Mucosa of descending colon (tissue), 3 donors: ENCODE measurements around the gene TMEM243. TPM values are rescaled to one million over a fixed set of nuclear protein-coding genes. Genes with fewer than 3 reads are reported as not detected.

Source experiments
- ATAC-seq: fragments of 200-7000 bp; cut with Tn5 transposase; one replicate; pipeline ENCODE4 v1.9.1; 2020; ENCODE audit warnings: mild to moderate bottlenecking, moderate library complexity
- DNase-seq, 3 donors: peaks; one replicate each; pipeline ENCODE4 v3.0.0-alpha.2; 2020
- H3K36me3 ChIP-seq: fragments of 200-600 bp; one replicate; pipeline ENCODE4 v1.8.0; 2021; ENCODE audit warnings: low read depth, mild to moderate bottlenecking
- H3K4me1 ChIP-seq: fragments of 200-600 bp; one replicate; pipeline ENCODE4 v1.8.0; 2021; ENCODE audit warnings: low read depth, mild to moderate bottlenecking
- H3K4me3 ChIP-seq: fragments of 200-600 bp; one replicate; pipeline ENCODE4 v1.8.0; 2021; ENCODE audit warnings: mild to moderate bottlenecking
- H3K9me3 ChIP-seq: fragments of 200-600 bp; one replicate; pipeline ENCODE4 v1.8.0; 2021; ENCODE audit warnings: mild to moderate bottlenecking
- intact Hi-C, 2 donors: fragments of 100-400 bp; cut with DNase I in 1 of 2; cut with micrococcal nuclease in 1 of 2; formaldehyde crosslinking; loops; one replicate each; pipeline versions ENCODE4 v1.11.0 to v1.11.1; 2022; cut with DNase I, micrococcal nuclease
- total RNA-seq, 3 donors: library from RNA; stranded (reverse); fragmentation: NEBNext Ultra II Directional in 2 of 3; extraction: Animal tissue kit (Norgen Biotek cat#: 25700) in 2 of 3; gene quantifications; one replicate each; pipeline versions ENCODE4 v1.2.1 to v1.2.4, GENCODE V29; 2021 to 2023
- TF ChIP-seq, protein P1 (sequence below): fragments of 200-600 bp; IDR thresholded peaks from one replicate; pipeline ENCODE4 v1.8.0; 2022; ENCODE audit warnings: antibody characterized with exemption, mild to moderate bottlenecking
- donor health status: DM: no; HTN: no; CAD: no; lungs with moderate emphysema.
- donor health status: DM: no; HTN: no; CAD: no.
- donor health status: DM: no; HTN: yes; CAD: no.

The TMEM243 gene
- total RNA-seq, 3 donors from 2014 or later, result 13.8 to 17.5 (median 17.1) TPM

DNA sequence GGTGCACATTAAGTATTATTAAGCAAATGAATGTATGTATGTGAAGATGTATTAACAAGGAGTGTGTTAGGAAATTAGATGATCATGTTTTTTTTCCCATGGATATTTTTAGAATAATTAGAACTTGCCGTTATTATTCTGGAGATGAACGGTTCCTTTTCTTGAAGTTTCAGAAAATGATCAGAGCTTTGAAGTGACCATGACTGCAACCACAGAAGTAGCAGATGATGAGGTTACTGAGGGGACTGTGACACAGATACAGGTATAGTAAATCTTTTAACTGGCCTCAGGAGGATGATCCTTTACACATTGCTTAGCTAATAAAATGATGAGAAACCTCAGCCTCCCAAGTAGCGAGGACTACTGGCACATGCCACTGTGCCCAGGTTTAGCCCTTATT, 48.7 kb downstream of the TMEM243 start:
- H3K36me3 ChIP-seq, result peaks cover 14% of the 10 kb centered on the region
- TF ChIP-seq, protein P1, sequence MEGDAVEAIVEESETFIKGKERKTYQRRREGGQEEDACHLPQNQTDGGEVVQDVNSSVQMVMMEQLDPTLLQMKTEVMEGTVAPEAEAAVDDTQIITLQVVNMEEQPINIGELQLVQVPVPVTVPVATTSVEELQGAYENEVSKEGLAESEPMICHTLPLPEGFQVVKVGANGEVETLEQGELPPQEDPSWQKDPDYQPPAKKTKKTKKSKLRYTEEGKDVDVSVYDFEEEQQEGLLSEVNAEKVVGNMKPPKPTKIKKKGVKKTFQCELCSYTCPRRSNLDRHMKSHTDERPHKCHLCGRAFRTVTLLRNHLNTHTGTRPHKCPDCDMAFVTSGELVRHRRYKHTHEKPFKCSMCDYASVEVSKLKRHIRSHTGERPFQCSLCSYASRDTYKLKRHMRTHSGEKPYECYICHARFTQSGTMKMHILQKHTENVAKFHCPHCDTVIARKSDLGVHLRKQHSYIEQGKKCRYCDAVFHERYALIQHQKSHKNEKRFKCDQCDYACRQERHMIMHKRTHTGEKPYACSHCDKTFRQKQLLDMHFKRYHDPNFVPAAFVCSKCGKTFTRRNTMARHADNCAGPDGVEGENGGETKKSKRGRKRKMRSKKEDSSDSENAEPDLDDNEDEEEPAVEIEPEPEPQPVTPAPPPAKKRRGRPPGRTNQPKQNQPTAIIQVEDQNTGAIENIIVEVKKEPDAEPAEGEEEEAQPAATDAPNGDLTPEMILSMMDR, result no peak

DNA sequence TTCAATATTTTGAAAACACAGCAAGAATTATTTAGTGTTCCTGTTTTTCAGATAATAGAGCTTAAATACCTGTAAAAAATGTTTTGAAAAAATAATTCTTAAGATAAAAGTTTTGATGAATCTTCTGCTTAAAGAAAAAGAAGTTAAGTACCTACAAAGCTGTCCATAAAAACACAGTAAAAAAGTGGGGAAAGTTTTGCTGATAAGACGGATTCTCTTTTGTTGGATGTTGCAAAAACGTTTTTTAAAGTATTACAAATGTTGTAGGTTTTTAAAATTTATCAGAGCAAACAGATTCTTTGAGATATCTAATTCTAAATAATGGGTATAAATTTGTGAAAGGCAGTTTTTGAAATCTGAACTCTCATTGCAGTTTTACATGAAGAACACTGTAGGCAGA, 55.1 kb downstream of the TMEM243 start:
- TF ChIP-seq, protein P1, result no peak
- DNase-seq (no peak), ATAC-seq (no peak)
- Histone ChIP-seq H3K4me1 (no peaks in the 10 kb centered on the region), H3K4me3 (no peak overlapping the region), H3K36me3 (no peaks in the 10 kb centered on the region), H3K9me3 (no peaks in the 10 kb centered on the region)
- intact Hi-C loops, result no loop called here

More for the DNA sequence above, 48.7 kb downstream of the TMEM243 start:
- ATAC-seq (no peak), DNase-seq (no peak)
- H3K4me3 ChIP-seq, result no peak overlapping the region
- no peaks in the 10 kb centered on the region for H3K4me1 ChIP-seq
- intact Hi-C loops, result no loop called here
- H3K9me3 ChIP-seq, result no peaks in the 10 kb centered on the region

DNA sequence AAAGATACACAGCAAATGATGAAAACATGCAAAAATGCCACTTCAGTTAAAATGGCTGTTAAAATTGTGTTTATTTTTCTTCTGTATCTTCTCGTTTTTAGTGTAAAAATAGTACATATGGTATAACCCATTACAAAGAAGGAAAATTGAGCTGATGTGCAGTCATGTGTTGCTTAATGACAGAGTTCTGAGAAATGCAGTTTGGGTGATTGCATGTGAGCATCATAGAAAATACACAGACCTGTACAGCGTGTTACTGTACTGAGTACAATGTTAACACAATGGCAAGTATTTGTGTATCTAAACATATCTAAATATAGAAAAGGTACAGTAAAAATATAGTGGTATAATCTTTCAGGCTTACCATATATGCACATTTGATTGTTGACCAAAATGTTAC, 60.0 kb downstream of the TMEM243 start:
- peaks cover 25% of the 10 kb centered on the region for H3K4me1 ChIP-seq
- H3K4me3 ChIP-seq, result no peak overlapping the region
- no peaks in the 10 kb centered on the region for H3K9me3 ChIP-seq
- no peak for DNase-seq
- ATAC-seq, result no peak
- no peaks in the 10 kb centered on the region for H3K36me3 ChIP-seq
- intact Hi-C loops, result loop anchor here in 1 of 2 donors (10.0 kb wide), 1 partner anchor 55 kb away; the partner anchor contains the start of gene TMEM243
- TF ChIP-seq, protein P1, result no peak

DNA sequence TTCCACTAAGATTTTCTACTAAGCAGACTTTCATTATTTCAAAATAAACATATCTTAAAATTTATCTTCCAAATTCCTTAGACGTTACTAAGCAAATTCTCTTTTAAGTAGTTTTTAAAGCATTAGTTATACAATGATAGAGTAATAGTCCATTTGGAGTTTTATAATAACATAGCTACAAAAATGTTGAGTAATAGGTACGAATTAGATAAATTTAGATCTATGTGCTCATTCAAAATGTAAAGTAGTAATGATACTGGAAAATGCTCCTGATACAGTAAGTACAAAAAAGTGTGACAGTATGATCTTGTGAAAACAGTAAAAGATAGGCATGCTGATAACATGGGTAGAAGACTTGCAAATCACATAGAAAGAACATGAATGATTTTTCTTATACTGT, 62.8 kb downstream of the TMEM243 start:
- DNase-seq (no peak), ATAC-seq (no peak)
- intact Hi-C loops, result loop anchor here in 1 of 2 donors (10.0 kb wide), 1 partner anchor 58 kb away; the partner anchor contains the start of gene TMEM243
- H3K4me3 ChIP-seq, result no peak overlapping the region
- TF ChIP-seq, protein P1, result no peak
- no peaks in the 10 kb centered on the region for H3K9me3 ChIP-seq
- H3K36me3 ChIP-seq, result no peaks in the 10 kb centered on the region
- peaks cover 35% of the 10 kb centered on the region for H3K4me1 ChIP-seq

DNA sequence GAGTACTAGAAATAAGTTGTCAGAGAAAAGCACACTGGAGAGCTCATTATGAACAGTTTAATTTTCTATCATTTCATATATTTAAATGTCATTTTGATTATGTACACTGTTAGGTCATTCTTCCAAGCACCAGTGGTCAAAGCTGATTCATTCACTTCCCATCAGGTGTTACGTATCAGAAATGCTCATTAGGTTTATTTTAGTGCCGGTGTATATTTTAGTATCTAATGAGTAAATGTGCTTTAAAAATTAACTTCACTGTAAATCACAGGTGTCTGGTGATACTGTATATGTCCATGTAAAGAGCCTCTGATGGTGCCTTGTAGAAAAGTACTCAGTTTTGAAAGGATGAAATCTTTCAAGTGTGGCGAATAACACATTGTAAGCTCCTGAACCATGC, 63.7 kb downstream of the TMEM243 start:
- intact Hi-C loops, result loop anchor here in 1 of 2 donors (10.0 kb wide), 1 partner anchor 59 kb away; the partner anchor contains the start of gene TMEM243
- Histone ChIP-seq H3K36me3 (no peaks in the 10 kb centered on the region), H3K4me1 (peaks cover 35% of the 10 kb centered on the region), H3K9me3 (no peaks in the 10 kb centered on the region), H3K4me3 (no peak overlapping the region)
- ATAC-seq (no peak), DNase-seq (no peak)
- TF ChIP-seq, protein P1, result no peak

DNA sequence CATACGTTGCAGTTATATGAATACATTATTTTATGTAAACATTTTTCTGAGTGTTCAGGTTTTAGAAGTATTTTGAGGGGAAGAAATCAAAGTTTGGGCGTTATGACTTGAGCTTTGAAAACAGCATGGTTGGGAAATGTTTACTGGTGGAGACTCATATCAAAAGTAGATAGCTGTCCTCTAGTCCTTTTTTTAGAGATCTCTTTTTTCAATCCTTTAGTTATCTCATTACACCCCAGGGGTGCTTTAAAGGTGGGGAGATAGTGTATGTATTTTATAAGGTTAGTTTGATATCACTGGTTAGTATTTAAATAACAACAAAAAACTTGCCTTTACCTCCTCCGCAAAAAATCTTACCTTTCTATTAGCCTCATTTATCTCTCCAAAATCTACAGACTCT, 65.0 kb downstream of the TMEM243 start:
- TF ChIP-seq, protein P1, result no peak
- Histone ChIP-seq H3K4me1 (peaks cover 35% of the 10 kb centered on the region), H3K9me3 (no peaks in the 10 kb centered on the region), H3K36me3 (no peaks in the 10 kb centered on the region), H3K4me3 (no peak overlapping the region)
- ATAC-seq (no peak), DNase-seq (no peak)
- intact Hi-C loops, result loop anchor here in 1 of 2 donors (10.0 kb wide), 1 partner anchor 60 kb away; the partner anchor contains the start of gene TMEM243
